Ovary (tissue), 9 donors: ENCODE results near the gene ZIC4. TPM values are rescaled to one million over a fixed set of nuclear protein-coding genes. Genes with fewer than 3 reads are reported as not detected.

Source experiments
- DNase-seq, 5 donors: peaks; one replicate each; pipeline ENCODE4 v3.0.0-alpha.2; 2019 to 2020
- H3K27ac ChIP-seq, 2 donors: fragments of 200-600 bp; one replicate each; pipeline versions ENCODE4 v1.5.1 to v1.8.0; 2019 to 2022
- H3K27me3 ChIP-seq: fragments of 200-600 bp; one replicate; pipeline ENCODE4 v1.8.0; 2022
- H3K36me3 ChIP-seq: fragments of 200-600 bp; sonication (generic); one replicate; pipeline ENCODE4 v1.5.1; 2019
- H3K4me1 ChIP-seq: one replicate; pipeline ENCODE4 v1.8.1; 2013; ENCODE audit warnings: mild to moderate bottlenecking, moderate library complexity; ENCODE audit not compliant: insufficient read depth
- H3K4me3 ChIP-seq: fragments of 200-600 bp; sonication (generic); one replicate; pipeline ENCODE4 v1.5.1; 2017
- H3K9me3 ChIP-seq, 2 donors: fragments of 200-600 bp in 1 of 2; sonication (generic) in 1 of 2; one replicate each; pipeline versions ENCODE4 v1.5.1 to v1.8.1; 2013 to 2019; ENCODE audit warnings: mild to moderate bottlenecking in 1 of 2, moderate library complexity in 1 of 2
- CTCF ChIP-seq, 3 donors: fragments of 450-650 bp in 2 of 3; fragments of 200-600 bp in 1 of 3; IDR thresholded peaks; one replicate each; pipeline versions ENCODE4 v1.5.1 to v1.8.0; 2016 to 2022; ENCODE audit warnings: antibody characterized with exemption in 3 of 3, mild to moderate bottlenecking in 1 of 3
- EP300 ChIP-seq: sonication (generic); formaldehyde crosslinking; IDR thresholded peaks from one replicate; pipeline ENCODE4 v1.6.1; 2017; ENCODE audit warnings: antibody characterized with exemption
- POLR2A ChIP-seq: fragments of 450-650 bp; IDR thresholded peaks from one replicate; pipeline ENCODE4 v1.6.1; 2017; ENCODE audit warnings: antibody characterized with exemption, mild to moderate bottlenecking, moderate library complexity
- WGBS, 3 donors: extraction: QIAGEN DNeasy Blood & Tissue Kit in 1 of 3; methylation state at CpG; one replicate each; pipeline versions ENCODE4 v1.1.5 to v1.1.7; 2013 to 2017; 5-methylcytosine and 5-hydroxymethylcytosine counted together
- intact Hi-C, 4 donors: fragments of 100-400 bp; cut with DNase I; formaldehyde crosslinking; loops; one replicate each; pipeline versions ENCODE4 v1.11.0 to v1.15.1; 2022 to 2023
- polyA plus RNA-seq, 2 donors: library from polyadenylated mRNA; stranded (reverse); fragments of 200-250 nt in 1 of 2; fragments of 350-450 nt in 1 of 2; fragmentation: Illumina TruSeq in 1 of 2; extraction: RNeasy Lipid Tissue Mini Kit (QIAGEN cat#74804) in 1 of 2; gene quantifications; one replicate each; pipeline ENCODE4 v1.2.3, GENCODE V29; 2013 to 2014
- total RNA-seq, 7 donors: library from RNA; depleted of rRNA in 2 of 7; stranded (reverse); fragments of >200 nt in 2 of 7; fragmentation: NEBNext Ultra II Directional in 3 of 7; extraction: Animal tissue kit (Norgen Biotek cat#: 25700) in 3 of 7; gene quantifications; one replicate each; pipeline versions ENCODE4 v1.1.0 to v1.2.4, GENCODE V29; 2016 to 2023
- donor health status: DM: no; HTN: no; CAD: no; lungs with moderate emphysema.
- donor health status: DM: no; HTN: no; CAD: no.
- donor health status: Bipolar disorder and iron deficiency.
- donor health status: DM: yes; HTN: yes; CAD: no.
- donor health status: DM: no; HTN: no; CAD: no.
- donor health status: DM: yes; HTN: yes; CAD: no.

Gene ZIC4
- total and polyA plus RNA-seq, 9 donors = not detected

GRCh38 chr3:147418808-147419701 is 12.7 kb upstream of the ZIC4 start:
- DNase-seq = peak; percentile 35 to 74 (median 53)
- no peaks in the 10 kb centered on the region for H3K36me3 ChIP-seq
- no peak overlapping the region for H3K4me3 ChIP-seq
- no peak overlapping the region for H3K27ac ChIP-seq
- H3K4me1 ChIP-seq = peaks cover 4% of the 10 kb centered on the region
- no peaks in the 10 kb centered on the region for H3K9me3 ChIP-seq
- whole genome bisulfite sequencing, 3 donors = 2 to 4% (median 3%) methylated on average over 54 of the region's 54 CpGs
- intact Hi-C loops = no loop called here
- TF ChIP-seq EP300 (no peak), POLR2A (no peak), CTCF (IDR thresholded peaks at IDR 0.05) (no peak)
- no peaks in the 10 kb centered on the region for H3K27me3 ChIP-seq

DNA sequence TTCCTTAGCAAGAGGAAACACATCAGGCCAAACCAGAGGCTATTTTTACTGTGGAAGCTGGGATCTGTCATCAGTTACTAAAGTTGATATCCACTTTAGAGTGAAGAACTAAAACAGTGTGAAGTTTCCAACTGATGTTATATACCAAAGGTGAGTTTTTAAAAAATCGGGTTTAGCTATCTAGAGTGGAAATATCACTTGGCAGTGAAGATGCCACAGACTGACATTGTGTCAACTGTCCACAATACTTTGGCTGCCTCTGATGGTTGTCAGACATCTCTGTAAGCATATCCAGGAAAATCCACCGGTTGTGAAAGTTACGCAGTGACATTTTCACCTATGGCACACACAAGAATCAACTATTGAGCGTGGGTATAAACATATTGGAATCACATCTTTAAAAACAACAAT is 12.0 kb upstream of the ZIC4 start:
- TF ChIP-seq EP300 = no peak
- TF ChIP-seq CTCF (IDR thresholded peaks at IDR 0.05) = no peak
- TF ChIP-seq POLR2A = no peak
- Histone ChIP-seq H3K27ac (no peak overlapping the region), H3K4me1 (peaks cover 4% of the 10 kb centered on the region), H3K27me3 (no peaks in the 10 kb centered on the region), H3K4me3 (no peak overlapping the region), H3K9me3 (no peaks in the 10 kb centered on the region), H3K36me3 (no peaks in the 10 kb centered on the region)
- 28 to 36% (median 32%) methylated on average over 4 of the region's 4 CpGs for WGBS, 3 donors
- no peak for DNase-seq
- intact Hi-C loops = no loop called here

DNA sequence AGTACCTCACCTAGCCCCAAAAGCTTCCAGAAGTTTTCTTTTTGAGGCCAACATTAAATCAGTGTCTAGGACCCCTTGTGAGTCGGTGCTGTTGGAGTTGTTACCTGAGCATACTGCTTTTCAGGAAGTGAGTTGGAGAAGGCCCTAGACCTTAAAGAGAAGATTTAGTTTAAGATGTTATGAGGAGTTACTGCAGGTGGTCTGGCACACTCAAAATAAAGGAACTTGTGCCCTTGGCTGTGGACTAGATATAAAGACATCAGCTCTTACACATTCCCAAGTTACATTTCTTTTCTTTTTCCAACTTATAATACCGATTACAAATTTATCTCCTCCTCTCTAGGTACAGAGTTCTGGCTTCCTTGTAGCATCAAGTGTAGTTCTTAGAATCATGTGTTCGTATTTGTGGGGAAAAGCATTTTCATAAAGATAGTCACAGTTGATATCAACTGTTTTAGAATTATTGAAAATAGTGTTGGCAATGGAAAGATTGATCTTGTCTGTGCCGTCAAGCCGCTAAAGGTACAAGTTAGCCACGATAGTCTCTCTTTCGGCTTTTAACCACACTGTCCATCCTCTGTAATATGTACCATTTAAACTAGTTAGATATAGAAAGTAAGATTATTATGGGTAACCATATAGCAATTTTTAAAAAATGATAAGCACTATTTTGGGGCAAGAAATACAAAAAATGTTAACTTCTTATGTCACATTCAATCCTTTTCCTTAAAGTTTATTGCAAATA is 11.4 kb upstream of the ZIC4 start:
- 45 to 53% (median 53%) methylated on average over 7 of the region's 7 CpGs for WGBS, 3 donors
- Histone ChIP-seq H3K4me3 (no peak overlapping the region), H3K27ac (no peak overlapping the region), H3K4me1 (peaks cover 7% of the 10 kb centered on the region), H3K27me3 (no peaks in the 10 kb centered on the region), H3K9me3 (no peaks in the 10 kb centered on the region), H3K36me3 (no peaks in the 10 kb centered on the region)
- intact Hi-C loops = no loop called here
- TF ChIP-seq CTCF (IDR thresholded peaks at IDR 0.05) (no peak), POLR2A (no peak), EP300 (no peak)
- DNase-seq = no peak

- TF ChIP-seq POLR2A (no peak), CTCF (IDR thresholded peaks at IDR 0.05) (no peak), EP300 (no peak)
- Histone ChIP-seq H3K36me3 (no peaks in the 10 kb centered on the region), H3K27ac (no peak overlapping the region), H3K27me3 (no peaks in the 10 kb centered on the region), H3K4me3 (no peak overlapping the region), H3K9me3 (no peaks in the 10 kb centered on the region), H3K4me1 (peaks cover 7% of the 10 kb centered on the region)
- intact Hi-C loops = no loop called here
- DNase-seq = no peak
- WGBS, 3 donors = 4 to 11% (median 6%) methylated on average over 1 of the region's 1 CpG
These were observed 10.6 kb upstream of the ZIC4 start for GRCh38 chr3:147416931-147417330.
